Activated CD4-positive, alpha-beta T cell treated with anti-CD3 and anti-CD28 coated beads, Interleukin-2, Interleukin-4, amounts not matched to agents 100 ng/mL and 50 ng/mL, durations not matched to agents 16 hours and 8 hours (primary cell): ENCODE data around the gene IKZF2.

Experiments used
- DNase-seq: peaks from one replicate; pipeline ENCODE4 v3.0.0-alpha.2; 2020; ENCODE audit warnings: low spot score

Gene IKZF2

GRCh38 chr2:213101109-213101508 lies 50.3 kb downstream of the IKZF2 start:
- no peak for DNase-seq

- no peak for DNase-seq
Observed at GRCh38 chr2:213098612-213099011, 52.8 kb downstream of the IKZF2 start.

GRCh38 chr2:213091765-213092164 lies 59.6 kb downstream of the IKZF2 start:
- DNase-seq = no peak

GRCh38 chr2:213090772-213091171 lies 60.6 kb downstream of the IKZF2 start:
- no peak for DNase-seq

- no peak for DNase-seq
Observed at GRCh38 chr2:213089438-213089837, 62.0 kb downstream of the IKZF2 start.

GRCh38 chr2:213087040-213087439 lies 64.4 kb downstream of the IKZF2 start:
- no peak for DNase-seq

GRCh38 chr2:213086571-213086970 lies 64.8 kb downstream of the IKZF2 start:
- no peak for DNase-seq

- DNase-seq = no peak
Observed at GRCh38 chr2:213086050-213086449, 65.4 kb downstream of the IKZF2 start.

GRCh38 chr2:213085538-213085937 lies 65.9 kb downstream of the IKZF2 start:
- DNase-seq = no peak

- no peak for DNase-seq
Observed at GRCh38 chr2:213084261-213084660, 67.2 kb downstream of the IKZF2 start.

- DNase-seq = no peak
Observed at GRCh38 chr2:213080969-213081617, 70.3 kb downstream of the IKZF2 start.

- no peak for DNase-seq
Observed at GRCh38 chr2:213079756-213080155, 71.7 kb downstream of the IKZF2 start.

GRCh38 chr2:213078686-213079085 lies 72.7 kb downstream of the IKZF2 start:
- no peak for DNase-seq

GRCh38 chr2:213069531-213069930 lies 81.9 kb downstream of the IKZF2 start:
- no peak for DNase-seq

GRCh38 chr2:213068676-213069359 lies 82.6 kb downstream of the IKZF2 start:
- no peak for DNase-seq

GRCh38 chr2:213067888-213068287 lies 83.5 kb downstream of the IKZF2 start:
- DNase-seq = no peak

- DNase-seq = no peak
Observed at GRCh38 chr2:213066443-213066743, 85.0 kb downstream of the IKZF2 start.

- DNase-seq = no peak
Observed at GRCh38 chr2:213065583-213066442, 85.6 kb downstream of the IKZF2 start.

GRCh38 chr2:213064099-213064498 lies 87.3 kb downstream of the IKZF2 start:
- no peak for DNase-seq

- no peak for DNase-seq
Observed at GRCh38 chr2:213057977-213058376, 93.4 kb downstream of the IKZF2 start.

- DNase-seq = no peak
Observed at GRCh38 chr2:213046431-213046830, 105.0 kb downstream of the IKZF2 start.

- no peak for DNase-seq
Observed at GRCh38 chr2:213043566-213043965, 107.8 kb downstream of the IKZF2 start.

GRCh38 chr2:213042262-213042661 lies 109.2 kb downstream of the IKZF2 start:
- DNase-seq = no peak
